Epithelial cell of proximal tubule (primary cell): Measurements from ENCODE around the gene ELN. TPM values are rescaled to one million over a fixed set of nuclear protein-coding genes. Genes with fewer than 3 reads are reported as not detected.

Experiments
- total RNA-seq: library from RNA; depleted of rRNA; stranded (reverse); fragments of >200 nt; gene quantifications from 2 replicates; pipeline ENCODE4 v1.2.3, GENCODE V29; 2015

The ELN gene
- total RNA-seq, 1 donor from 2014 or later, result 0.12 TPM

Other genes with a start within 250 kb of the ELN start
- 277 and 503 TPM in 2 replicates for gene CLDN4, start 197.2 kb upstream of the ELN start, total RNA-seq
- gene METTL27, start 185.7 kb upstream of the ELN start, total RNA-seq, result 8.4 and 13.7 TPM in 2 replicates
- gene TMEM270, start 167.0 kb upstream of the ELN start, total RNA-seq, result not detected in 2 replicates
- gene LIMK1, start 55.6 kb downstream of the ELN start, total RNA-seq, result 55.0 and 79.3 TPM in 2 replicates
- 310 and 417 TPM in 2 replicates for gene EIF4H, start 146.2 kb downstream of the ELN start, total RNA-seq
- 1.4 and 2.7 TPM in 2 replicates for gene LAT2, start 181.8 kb downstream of the ELN start, total RNA-seq
- 49.6 and 85.6 TPM in 2 replicates for gene RFC2, start 226.2 kb downstream of the ELN start, total RNA-seq